GM23338 (cell line): ENCODE results near the gene PLCG2. TPM values are rescaled to one million over a fixed set of nuclear protein-coding genes. Genes with fewer than 3 reads are reported as not detected.

Experiments
- ATAC-seq: fragments of 200-7000 bp; cut with Tn5 transposase; 3 replicates; pipeline ENCODE4 v1.9.1; 2020
- DNase-seq: peaks from one replicate; pipeline ENCODE4 v3.0.0-alpha.2; 2015; ENCODE audit warnings: low spot score
- H2AFZ ChIP-seq: fragments of 200-600 bp; sonication (generic); 2 replicates; pipeline ENCODE4 v1.8.0; 2016; ENCODE audit warnings: antibody characterized with exemption, mild to moderate bottlenecking, moderate library complexity
- H3F3A ChIP-seq: fragments of 200-600 bp; sonication (generic); replicated peaks from 2 replicates; pipeline ENCODE4 v1.8.0; 2017; ENCODE audit warnings: antibody characterized with exemption, mixed run types, low read depth
- H3K27ac ChIP-seq: fragments of 200-600 bp; sonication (generic); 2 replicates; pipeline ENCODE4 v1.6.1; 2016; ENCODE audit warnings: low read depth
- H3K27me3 ChIP-seq: fragments of 200-600 bp; sonication (generic); 2 replicates; pipeline ENCODE4 v1.8.0; 2016; ENCODE audit warnings: mild to moderate bottlenecking, mixed run types, moderate library complexity; ENCODE audit not compliant: insufficient read depth
- H3K36me3 ChIP-seq: fragments of 200-600 bp; sonication (generic); 2 replicates; pipeline ENCODE4 v1.8.0; 2016; ENCODE audit warnings: mild to moderate bottlenecking; ENCODE audit not compliant: insufficient read depth
- H3K4me1 ChIP-seq: fragments of 200-600 bp; sonication (generic); 2 replicates; pipeline ENCODE4 v1.8.0; 2016; ENCODE audit warnings: mild to moderate bottlenecking, moderate library complexity; ENCODE audit not compliant: insufficient read depth
- H3K4me2 ChIP-seq: fragments of 200-600 bp; sonication (generic); 2 replicates; pipeline ENCODE4 v1.7.1; 2017; ENCODE audit warnings: mixed run types
- H3K4me3 ChIP-seq: fragments of 200-600 bp; sonication (generic); 2 replicates; pipeline ENCODE4 v1.6.1; 2016; ENCODE audit warnings: mixed run types
- H3K79me2 ChIP-seq: fragments of 200-600 bp; sonication (generic); replicated peaks from 2 replicates; pipeline ENCODE4 v1.8.0; 2017; ENCODE audit warnings: mild to moderate bottlenecking; ENCODE audit not compliant: insufficient read depth
- H3K9me2 ChIP-seq: fragments of 200-600 bp; sonication (generic); 2 replicates; pipeline ENCODE4 v1.8.0; 2017; ENCODE audit not compliant: insufficient read depth
- H4K20me1 ChIP-seq: fragments of 200-600 bp; sonication (generic); replicated peaks from 2 replicates; pipeline ENCODE4 v1.8.0; 2017; ENCODE audit warnings: mild to moderate bottlenecking; ENCODE audit not compliant: insufficient read depth
- H3K27ac Mint-ChIP-seq: 2 replicates; pipeline ENCODE4 v1.8.0; 2020; ENCODE audit warnings: inconsistent platforms, mild to moderate bottlenecking, moderate library complexity, mixed read lengths
- H3K27me3 Mint-ChIP-seq: 3 replicates; pipeline ENCODE4 v1.8.0; 2022; ENCODE audit warnings: low read depth, mild to moderate bottlenecking, moderate library complexity, mixed read lengths, inconsistent platforms; ENCODE audit not compliant: insufficient read depth, poor library complexity
- H3K36me3 Mint-ChIP-seq: 3 replicates; pipeline ENCODE4 v1.8.0; 2021; ENCODE audit warnings: low read depth, mild to moderate bottlenecking, inconsistent platforms, moderate library complexity, mixed read lengths
- H3K4me1 Mint-ChIP-seq: 3 replicates; pipeline ENCODE4 v1.8.0; 2020; ENCODE audit warnings: mild to moderate bottlenecking, inconsistent platforms, mixed read lengths
- H3K4me3 Mint-ChIP-seq: 3 replicates; pipeline ENCODE4 v1.8.0; 2021; ENCODE audit warnings: moderate library complexity, mild to moderate bottlenecking, inconsistent platforms, mixed read lengths
- H3K9me3 Mint-ChIP-seq: 3 replicates; pipeline ENCODE4 v1.8.0; 2020; ENCODE audit warnings: moderate library complexity, mild to moderate bottlenecking, inconsistent platforms, mixed read lengths
- EZH2phosphoT487 ChIP-seq: fragments of 200-600 bp; sonication (generic); IDR thresholded peaks from one replicate; pipeline ENCODE4 v1.8.1; 2018; ENCODE audit warnings: antibody characterized with exemption; ENCODE audit not compliant: unreplicated experiment
- NANOG ChIP-seq: IDR thresholded peaks from 2 replicates; pipeline ENCODE4 v1.6.1; 2016; ENCODE audit warnings: antibody characterized with exemption, borderline replicate concordance
- POLR2AphosphoS5 ChIP-seq: IDR thresholded peaks from 2 replicates; pipeline ENCODE4 v1.6.1; 2016; ENCODE audit warnings: antibody characterized with exemption, low read depth
- ZNF114 ChIP-seq: fragments of 250-450 bp; sonication (Bioruptor Pico); IDR thresholded peaks from 2 replicates; pipeline ENCODE4 v1.5.0; 2020; ENCODE audit warnings: mild to moderate bottlenecking, moderate library complexity
- polyA plus RNA-seq: library from polyadenylated mRNA; unstranded; fragments of >200 nt; fragmentation: Nextera tagmentation; extraction: Ambion mirVana; gene quantifications from 2 replicates; pipeline ENCODE4 v1.2.1, GENCODE V29; 2016
- total RNA-seq: library from RNA; depleted of rRNA; stranded (reverse); fragments of >200 nt; shearing (Covaris generic); gene quantifications from 2 replicates; pipeline ENCODE4 v1.2.3, GENCODE V29; 2014
- TF ChIP-seq, protein P1 (sequence below): IDR thresholded peaks from one replicate; pipeline ENCODE4 v1.6.1; 2018; ENCODE audit warnings: antibody characterized with exemption; ENCODE audit not compliant: unreplicated experiment
- TF ChIP-seq, protein P2 (sequence below): IDR thresholded peaks from 2 replicates; pipeline ENCODE4 v1.6.1; 2016; ENCODE audit warnings: antibody characterized with exemption
- TF ChIP-seq, protein P3 (sequence below), 2 experiments: fragments of 200-600 bp in 1 of 2; sonication (generic) in 1 of 2; conservative IDR thresholded peaks; 2 replicates each; pipeline versions ENCODE4 v1.5.1 to v1.6.1; 2016 to 2017; ENCODE audit warnings: antibody characterized with exemption in 2 of 2, low read depth in 2 of 2, mild to moderate bottlenecking in 2 of 2, moderate library complexity in 1 of 2
- TF ChIP-seq, protein P4 (sequence below): fragments of 250-450 bp; sonication (Bioruptor Pico); IDR thresholded peaks from 2 replicates; pipeline ENCODE4 v1.5.0; 2020; ENCODE audit warnings: mild to moderate bottlenecking, moderate library complexity

The PLCG2 gene
- total and polyA plus RNA-seq, 2 experiments from 2014 or later, result 2.4 to 5.9 TPM

DNA sequence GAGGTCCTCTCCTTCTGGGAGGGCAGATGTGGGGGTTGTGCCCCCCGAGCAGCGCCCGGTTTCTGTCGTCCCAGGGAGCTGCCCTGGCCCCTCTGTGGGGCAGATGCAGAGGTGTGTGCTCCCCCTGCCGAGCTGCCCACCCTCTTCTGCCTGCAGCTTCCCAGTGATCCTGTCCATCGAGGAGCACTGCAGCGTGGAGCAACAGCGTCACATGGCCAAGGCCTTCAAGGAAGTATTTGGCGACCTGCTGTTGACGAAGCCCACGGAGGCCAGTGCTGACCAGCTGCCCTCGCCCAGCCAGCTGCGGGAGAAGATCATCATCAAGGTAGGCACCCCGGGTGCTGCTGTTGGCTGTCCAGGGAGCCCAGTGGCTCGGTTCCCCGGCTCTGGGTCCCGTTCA is 121.4 kb downstream of the PLCG2 start (continued):
- TF ChIP-seq, protein P1, sequence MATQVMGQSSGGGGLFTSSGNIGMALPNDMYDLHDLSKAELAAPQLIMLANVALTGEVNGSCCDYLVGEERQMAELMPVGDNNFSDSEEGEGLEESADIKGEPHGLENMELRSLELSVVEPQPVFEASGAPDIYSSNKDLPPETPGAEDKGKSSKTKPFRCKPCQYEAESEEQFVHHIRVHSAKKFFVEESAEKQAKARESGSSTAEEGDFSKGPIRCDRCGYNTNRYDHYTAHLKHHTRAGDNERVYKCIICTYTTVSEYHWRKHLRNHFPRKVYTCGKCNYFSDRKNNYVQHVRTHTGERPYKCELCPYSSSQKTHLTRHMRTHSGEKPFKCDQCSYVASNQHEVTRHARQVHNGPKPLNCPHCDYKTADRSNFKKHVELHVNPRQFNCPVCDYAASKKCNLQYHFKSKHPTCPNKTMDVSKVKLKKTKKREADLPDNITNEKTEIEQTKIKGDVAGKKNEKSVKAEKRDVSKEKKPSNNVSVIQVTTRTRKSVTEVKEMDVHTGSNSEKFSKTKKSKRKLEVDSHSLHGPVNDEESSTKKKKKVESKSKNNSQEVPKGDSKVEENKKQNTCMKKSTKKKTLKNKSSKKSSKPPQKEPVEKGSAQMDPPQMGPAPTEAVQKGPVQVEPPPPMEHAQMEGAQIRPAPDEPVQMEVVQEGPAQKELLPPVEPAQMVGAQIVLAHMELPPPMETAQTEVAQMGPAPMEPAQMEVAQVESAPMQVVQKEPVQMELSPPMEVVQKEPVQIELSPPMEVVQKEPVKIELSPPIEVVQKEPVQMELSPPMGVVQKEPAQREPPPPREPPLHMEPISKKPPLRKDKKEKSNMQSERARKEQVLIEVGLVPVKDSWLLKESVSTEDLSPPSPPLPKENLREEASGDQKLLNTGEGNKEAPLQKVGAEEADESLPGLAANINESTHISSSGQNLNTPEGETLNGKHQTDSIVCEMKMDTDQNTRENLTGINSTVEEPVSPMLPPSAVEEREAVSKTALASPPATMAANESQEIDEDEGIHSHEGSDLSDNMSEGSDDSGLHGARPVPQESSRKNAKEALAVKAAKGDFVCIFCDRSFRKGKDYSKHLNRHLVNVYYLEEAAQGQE, result no peak
- TF ChIP-seq EZH2phosphoT487, result no peak
- TF ChIP-seq, protein P2, sequence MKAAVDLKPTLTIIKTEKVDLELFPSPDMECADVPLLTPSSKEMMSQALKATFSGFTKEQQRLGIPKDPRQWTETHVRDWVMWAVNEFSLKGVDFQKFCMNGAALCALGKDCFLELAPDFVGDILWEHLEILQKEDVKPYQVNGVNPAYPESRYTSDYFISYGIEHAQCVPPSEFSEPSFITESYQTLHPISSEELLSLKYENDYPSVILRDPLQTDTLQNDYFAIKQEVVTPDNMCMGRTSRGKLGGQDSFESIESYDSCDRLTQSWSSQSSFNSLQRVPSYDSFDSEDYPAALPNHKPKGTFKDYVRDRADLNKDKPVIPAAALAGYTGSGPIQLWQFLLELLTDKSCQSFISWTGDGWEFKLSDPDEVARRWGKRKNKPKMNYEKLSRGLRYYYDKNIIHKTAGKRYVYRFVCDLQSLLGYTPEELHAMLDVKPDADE, result no peak

DNA sequence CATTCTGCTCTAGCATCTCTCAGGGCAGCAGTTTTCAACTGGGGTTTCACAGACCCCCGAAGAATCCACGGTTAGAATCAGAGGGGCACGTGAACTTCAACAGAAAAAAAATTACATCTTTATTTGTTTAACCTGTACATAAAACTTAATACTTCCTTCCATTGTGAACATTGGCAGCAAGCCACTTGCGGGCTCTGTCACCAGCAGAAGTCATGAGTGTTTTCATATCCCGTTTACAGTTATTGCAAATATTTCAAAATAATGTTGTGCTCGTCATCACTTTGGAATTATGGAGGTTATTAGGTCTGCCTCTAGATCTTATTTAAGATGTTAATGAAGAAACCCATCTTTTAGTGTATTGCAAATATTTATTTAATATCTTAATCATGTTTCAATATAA is 122.4 kb downstream of the PLCG2 start:
- Mint-ChIP-seq H3K4me3 (no peak overlapping the region), H3K27ac (no peak overlapping the region), H3K27me3 (no peaks in the 10 kb centered on the region), H3K36me3 (peaks cover 6% of the 10 kb centered on the region; the same call in 2 of the 3 replicates), H3K4me1 (no peaks in the 10 kb centered on the region; the same call in 2 of the 3 replicates), H3K9me3 (0 out of 3 replicates have a peak, but pooled peaks cover 3% of the 10 kb centered on the region)
- Histone ChIP-seq H3K4me3 (no peak overlapping the region), H3K27me3 (no peaks in the 10 kb centered on the region), H4K20me1 (no peaks in the 10 kb centered on the region), H3K9me2 (no peaks in the 10 kb centered on the region), H3K4me1 (no peaks in the 10 kb centered on the region), H3K4me2 (no peak overlapping the region), H3K79me2 (no peaks in the 10 kb centered on the region), H2AFZ (no peak overlapping the region), H3K36me3 (no peaks in the 10 kb centered on the region), H3F3A (no peaks in the 10 kb centered on the region), H3K27ac (no peak overlapping the region)
- no peak for DNase-seq
- ATAC-seq, result no peak
- TF ChIP-seq ZNF114 (CRISPR knock-in tag) (no peak), POLR2AphosphoS5 (no peak), NANOG (no peak)
- TF ChIP-seq, protein P3, sequence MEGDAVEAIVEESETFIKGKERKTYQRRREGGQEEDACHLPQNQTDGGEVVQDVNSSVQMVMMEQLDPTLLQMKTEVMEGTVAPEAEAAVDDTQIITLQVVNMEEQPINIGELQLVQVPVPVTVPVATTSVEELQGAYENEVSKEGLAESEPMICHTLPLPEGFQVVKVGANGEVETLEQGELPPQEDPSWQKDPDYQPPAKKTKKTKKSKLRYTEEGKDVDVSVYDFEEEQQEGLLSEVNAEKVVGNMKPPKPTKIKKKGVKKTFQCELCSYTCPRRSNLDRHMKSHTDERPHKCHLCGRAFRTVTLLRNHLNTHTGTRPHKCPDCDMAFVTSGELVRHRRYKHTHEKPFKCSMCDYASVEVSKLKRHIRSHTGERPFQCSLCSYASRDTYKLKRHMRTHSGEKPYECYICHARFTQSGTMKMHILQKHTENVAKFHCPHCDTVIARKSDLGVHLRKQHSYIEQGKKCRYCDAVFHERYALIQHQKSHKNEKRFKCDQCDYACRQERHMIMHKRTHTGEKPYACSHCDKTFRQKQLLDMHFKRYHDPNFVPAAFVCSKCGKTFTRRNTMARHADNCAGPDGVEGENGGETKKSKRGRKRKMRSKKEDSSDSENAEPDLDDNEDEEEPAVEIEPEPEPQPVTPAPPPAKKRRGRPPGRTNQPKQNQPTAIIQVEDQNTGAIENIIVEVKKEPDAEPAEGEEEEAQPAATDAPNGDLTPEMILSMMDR (conservative IDR thresholded peaks at IDR 0.05; ENCODE audit: low read depth in 2 of 2), result no peak
- TF ChIP-seq, protein P4, sequence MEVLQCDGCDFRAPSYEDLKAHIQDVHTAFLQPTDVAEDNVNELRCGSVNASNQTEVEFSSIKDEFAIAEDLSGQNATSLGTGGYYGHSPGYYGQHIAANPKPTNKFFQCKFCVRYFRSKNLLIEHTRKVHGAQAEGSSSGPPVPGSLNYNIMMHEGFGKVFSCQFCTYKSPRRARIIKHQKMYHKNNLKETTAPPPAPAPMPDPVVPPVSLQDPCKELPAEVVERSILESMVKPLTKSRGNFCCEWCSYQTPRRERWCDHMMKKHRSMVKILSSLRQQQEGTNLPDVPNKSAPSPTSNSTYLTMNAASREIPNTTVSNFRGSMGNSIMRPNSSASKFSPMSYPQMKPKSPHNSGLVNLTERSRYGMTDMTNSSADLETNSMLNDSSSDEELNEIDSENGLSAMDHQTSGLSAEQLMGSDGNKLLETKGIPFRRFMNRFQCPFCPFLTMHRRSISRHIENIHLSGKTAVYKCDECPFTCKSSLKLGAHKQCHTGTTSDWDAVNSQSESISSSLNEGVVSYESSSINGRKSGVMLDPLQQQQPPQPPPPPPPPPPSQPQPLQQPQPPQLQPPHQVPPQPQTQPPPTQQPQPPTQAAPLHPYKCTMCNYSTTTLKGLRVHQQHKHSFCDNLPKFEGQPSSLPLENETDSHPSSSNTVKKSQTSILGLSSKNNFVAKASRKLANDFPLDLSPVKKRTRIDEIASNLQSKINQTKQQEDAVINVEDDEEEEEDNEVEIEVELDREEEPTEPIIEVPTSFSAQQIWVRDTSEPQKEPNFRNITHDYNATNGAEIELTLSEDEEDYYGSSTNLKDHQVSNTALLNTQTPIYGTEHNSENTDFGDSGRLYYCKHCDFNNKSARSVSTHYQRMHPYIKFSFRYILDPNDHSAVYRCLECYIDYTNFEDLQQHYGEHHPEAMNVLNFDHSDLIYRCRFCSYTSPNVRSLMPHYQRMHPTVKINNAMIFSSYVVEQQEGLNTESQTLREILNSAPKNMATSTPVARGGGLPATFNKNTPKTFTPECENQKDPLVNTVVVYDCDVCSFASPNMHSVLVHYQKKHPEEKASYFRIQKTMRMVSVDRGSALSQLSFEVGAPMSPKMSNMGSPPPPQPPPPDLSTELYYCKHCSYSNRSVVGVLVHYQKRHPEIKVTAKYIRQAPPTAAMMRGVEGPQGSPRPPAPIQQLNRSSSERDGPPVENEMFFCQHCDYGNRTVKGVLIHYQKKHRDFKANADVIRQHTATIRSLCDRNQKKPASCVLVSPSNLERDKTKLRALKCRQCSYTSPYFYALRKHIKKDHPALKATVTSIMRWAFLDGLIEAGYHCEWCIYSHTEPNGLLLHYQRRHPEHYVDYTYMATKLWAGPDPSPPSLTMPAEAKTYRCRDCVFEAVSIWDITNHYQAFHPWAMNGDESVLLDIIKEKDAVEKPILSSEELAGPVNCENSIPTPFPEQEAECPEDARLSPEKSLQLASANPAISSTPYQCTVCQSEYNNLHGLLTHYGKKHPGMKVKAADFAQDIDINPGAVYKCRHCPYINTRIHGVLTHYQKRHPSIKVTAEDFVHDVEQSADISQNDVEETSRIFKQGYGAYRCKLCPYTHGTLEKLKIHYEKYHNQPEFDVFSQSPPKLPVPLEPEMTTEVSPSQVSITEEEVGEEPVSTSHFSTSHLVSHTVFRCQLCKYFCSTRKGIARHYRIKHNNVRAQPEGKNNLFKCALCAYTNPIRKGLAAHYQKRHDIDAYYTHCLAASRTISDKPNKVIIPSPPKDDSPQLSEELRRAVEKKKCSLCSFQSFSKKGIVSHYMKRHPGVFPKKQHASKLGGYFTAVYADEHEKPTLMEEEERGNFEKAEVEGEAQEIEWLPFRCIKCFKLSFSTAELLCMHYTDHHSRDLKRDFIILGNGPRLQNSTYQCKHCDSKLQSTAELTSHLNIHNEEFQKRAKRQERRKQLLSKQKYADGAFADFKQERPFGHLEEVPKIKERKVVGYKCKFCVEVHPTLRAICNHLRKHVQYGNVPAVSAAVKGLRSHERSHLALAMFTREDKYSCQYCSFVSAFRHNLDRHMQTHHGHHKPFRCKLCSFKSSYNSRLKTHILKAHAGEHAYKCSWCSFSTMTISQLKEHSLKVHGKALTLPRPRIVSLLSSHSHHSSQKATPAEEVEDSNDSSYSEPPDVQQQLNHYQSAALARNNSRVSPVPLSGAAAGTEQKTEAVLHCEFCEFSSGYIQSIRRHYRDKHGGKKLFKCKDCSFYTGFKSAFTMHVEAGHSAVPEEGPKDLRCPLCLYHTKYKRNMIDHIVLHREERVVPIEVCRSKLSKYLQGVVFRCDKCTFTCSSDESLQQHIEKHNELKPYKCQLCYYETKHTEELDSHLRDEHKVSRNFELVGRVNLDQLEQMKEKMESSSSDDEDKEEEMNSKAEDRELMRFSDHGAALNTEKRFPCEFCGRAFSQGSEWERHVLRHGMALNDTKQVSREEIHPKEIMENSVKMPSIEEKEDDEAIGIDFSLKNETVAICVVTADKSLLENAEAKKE (CRISPR knock-in tag), result no peak
- TF ChIP-seq, protein P2, result no peak
